ENCODE data around the gene DECR2. TPM values are rescaled to one million over a fixed set of nuclear protein-coding genes. Genes with fewer than 3 reads are reported as not detected.

DECR2 gene
- total and polyA plus RNA-seq, 12 donors, result 7.0 to 26.0 (median 11.6) TPM

DNA sequence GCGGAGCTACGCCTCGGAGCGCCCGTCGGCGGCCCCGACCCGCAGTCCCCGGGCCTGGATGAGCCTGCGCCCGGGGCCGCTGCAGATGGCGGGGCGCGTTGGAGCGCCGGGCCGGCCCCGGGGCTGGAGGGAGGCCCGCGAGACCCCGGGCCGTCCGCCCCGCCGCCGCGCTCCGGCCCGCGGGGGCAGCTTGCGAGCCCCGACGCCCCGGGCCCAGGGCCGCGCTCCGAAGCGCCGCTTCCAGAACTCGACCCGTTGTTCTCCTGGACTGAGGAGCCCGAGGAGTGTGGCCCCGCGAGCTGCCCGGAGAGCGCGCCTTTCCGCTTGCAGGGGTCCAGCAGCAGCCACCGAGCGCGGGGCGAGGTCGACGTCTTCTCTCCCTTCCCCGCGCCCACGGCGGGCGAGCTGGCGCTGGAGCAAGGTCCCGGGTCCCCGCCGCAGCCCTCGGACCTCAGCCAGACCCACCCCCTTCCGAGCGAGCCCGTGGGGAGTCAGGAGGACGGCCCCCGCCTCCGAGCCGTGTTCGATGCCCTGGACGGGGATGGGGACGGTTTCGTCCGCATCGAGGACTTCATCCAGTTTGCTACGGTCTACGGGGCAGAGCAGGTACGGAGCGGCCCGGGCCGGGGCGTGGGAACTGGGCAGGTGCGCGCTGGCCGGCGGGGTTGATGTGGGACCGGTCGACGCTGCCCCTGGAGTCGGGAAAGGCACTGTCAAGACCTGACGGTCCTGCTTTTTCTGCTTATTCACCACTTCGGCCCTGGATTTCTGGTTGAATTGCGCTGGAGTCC lies 24.6 kb downstream of the DECR2 start:
- peaks cover 0 to 59% (median 37%) of the 10 kb centered on the region in 9 donors for H3K4me1 ChIP-seq
- intact Hi-C loops (cut with DNase I), result loop anchor here in 4 of 10 donors (5.0 to 10.0 kb wide), 4 partner anchors 46 to 158 kb away; partner anchors contain the start of gene CAPN15 (in 1 of the 4)

DNA sequence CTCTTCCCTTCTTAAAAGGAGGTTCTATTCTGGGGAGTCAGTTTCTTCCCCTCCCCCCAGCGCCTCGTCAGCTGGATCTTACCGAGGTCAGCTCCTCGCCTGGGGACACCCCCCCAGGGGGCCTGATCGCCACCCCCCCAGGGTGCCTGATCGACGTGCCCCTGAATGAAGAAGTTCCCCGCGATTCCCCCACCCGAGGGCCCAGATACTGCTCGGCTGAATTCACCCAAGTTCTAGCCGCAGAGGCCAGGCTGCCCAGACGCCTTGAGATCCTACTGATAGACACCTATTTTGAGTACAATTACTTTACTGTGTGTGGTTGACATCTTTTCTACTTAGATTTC lies 25.2 kb downstream of the DECR2 start:
- 8 to 12% methylated on average over 13 of the region's 13 CpGs for WGBS, 2 donors
- H3K36me3 ChIP-seq, result peaks cover 0 to 8% (median 0%) of the 10 kb centered on the region in 9 donors
- ATAC-seq (no peak), DNase-seq (no peak)
- TF ChIP-seq, protein P1, sequence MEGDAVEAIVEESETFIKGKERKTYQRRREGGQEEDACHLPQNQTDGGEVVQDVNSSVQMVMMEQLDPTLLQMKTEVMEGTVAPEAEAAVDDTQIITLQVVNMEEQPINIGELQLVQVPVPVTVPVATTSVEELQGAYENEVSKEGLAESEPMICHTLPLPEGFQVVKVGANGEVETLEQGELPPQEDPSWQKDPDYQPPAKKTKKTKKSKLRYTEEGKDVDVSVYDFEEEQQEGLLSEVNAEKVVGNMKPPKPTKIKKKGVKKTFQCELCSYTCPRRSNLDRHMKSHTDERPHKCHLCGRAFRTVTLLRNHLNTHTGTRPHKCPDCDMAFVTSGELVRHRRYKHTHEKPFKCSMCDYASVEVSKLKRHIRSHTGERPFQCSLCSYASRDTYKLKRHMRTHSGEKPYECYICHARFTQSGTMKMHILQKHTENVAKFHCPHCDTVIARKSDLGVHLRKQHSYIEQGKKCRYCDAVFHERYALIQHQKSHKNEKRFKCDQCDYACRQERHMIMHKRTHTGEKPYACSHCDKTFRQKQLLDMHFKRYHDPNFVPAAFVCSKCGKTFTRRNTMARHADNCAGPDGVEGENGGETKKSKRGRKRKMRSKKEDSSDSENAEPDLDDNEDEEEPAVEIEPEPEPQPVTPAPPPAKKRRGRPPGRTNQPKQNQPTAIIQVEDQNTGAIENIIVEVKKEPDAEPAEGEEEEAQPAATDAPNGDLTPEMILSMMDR (IDR thresholded peaks at IDR 0.05), result no peak
- peaks cover 0 to 6% (median 0%) of the 10 kb centered on the region in 7 donors for H3K27me3 ChIP-seq
- intact Hi-C loops (cut with DNase I), result loop anchor here in 4 of 10 donors (5.0 to 10.0 kb wide), 4 partner anchors 45 to 158 kb away; partner anchors contain the start of gene CAPN15 (in 1 of the 4)
- peak overlapping the region; percentile 52 to 82 (median 74) for H3K4me3 ChIP-seq
- H3K4me1 ChIP-seq, result peaks cover 0 to 59% (median 37%) of the 10 kb centered on the region in 9 donors
- H3K9me3 ChIP-seq, result no peaks in the 10 kb centered on the region
- H3K27ac ChIP-seq, result peak overlapping the region in 6 of 10 donors; percentile 7 to 66 (median 47)

More for the DNA sequence above, 24.6 kb downstream of the DECR2 start:
- H3K27ac ChIP-seq, result peak overlapping the region in 7 of 10 donors; percentile 7 to 91 (median 50)
- WGBS, 2 donors, result 0 to 1% methylated on average over 67 to 96 of the region's 97 CpGs
- ATAC-seq, result no peak
- H3K27me3 ChIP-seq, result peaks cover 0 to 6% (median 0%) of the 10 kb centered on the region in 7 donors
- no peaks in the 10 kb centered on the region for H3K9me3 ChIP-seq
- peak overlapping the region; percentile 52 to 82 (median 74) for H3K4me3 ChIP-seq
- peaks cover 0 to 8% (median 0%) of the 10 kb centered on the region in 9 donors for H3K36me3 ChIP-seq
- DNase-seq, result peak; percentile 14 to 29
- TF ChIP-seq, protein P1 (IDR thresholded peaks at IDR 0.05), result no peak

DNA sequence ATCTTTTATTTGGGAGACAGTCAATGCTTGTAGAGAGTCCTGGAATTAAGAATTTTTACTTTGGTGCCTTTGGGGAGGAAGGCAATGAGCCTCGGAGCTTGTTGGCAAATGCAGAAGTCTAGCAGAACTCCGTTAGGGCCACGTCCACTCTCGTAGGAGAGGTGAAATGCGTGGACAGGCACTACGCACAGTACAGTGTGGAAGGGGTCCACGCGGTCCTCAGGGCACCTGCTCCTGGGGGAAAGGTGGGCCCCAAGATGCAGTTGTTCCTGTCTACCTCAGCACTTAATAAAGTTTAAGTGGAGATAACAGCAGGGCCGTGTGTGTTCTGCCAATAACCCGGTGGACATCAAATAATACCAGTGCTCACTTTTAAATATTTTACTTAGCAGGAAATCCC lies 25.6 kb downstream of the DECR2 start:
- peaks cover 0 to 6% (median 0%) of the 10 kb centered on the region in 7 donors for H3K27me3 ChIP-seq
- peak overlapping the region in 9 of 10 donors; percentile 52 to 82 (median 75) for H3K4me3 ChIP-seq
- ATAC-seq (no peak), DNase-seq (no peak)
- WGBS, 2 donors, result 42 to 51% methylated on average over 10 of the region's 10 CpGs
- peaks cover 0 to 59% (median 37%) of the 10 kb centered on the region in 9 donors for H3K4me1 ChIP-seq
- intact Hi-C loops (cut with DNase I), result loop anchor here in 4 of 10 donors (5.0 to 10.0 kb wide), 4 partner anchors 45 to 158 kb away; partner anchors contain the start of gene CAPN15 (in 1 of the 4)
- H3K27ac ChIP-seq, result peak overlapping the region in 2 of 10 donors; percentile 7 to 43
- TF ChIP-seq, protein P1 (IDR thresholded peaks at IDR 0.05), result no peak
- no peaks in the 10 kb centered on the region for H3K9me3 ChIP-seq
- peaks cover 0 to 8% (median 0%) of the 10 kb centered on the region in 9 donors for H3K36me3 ChIP-seq

DNA sequence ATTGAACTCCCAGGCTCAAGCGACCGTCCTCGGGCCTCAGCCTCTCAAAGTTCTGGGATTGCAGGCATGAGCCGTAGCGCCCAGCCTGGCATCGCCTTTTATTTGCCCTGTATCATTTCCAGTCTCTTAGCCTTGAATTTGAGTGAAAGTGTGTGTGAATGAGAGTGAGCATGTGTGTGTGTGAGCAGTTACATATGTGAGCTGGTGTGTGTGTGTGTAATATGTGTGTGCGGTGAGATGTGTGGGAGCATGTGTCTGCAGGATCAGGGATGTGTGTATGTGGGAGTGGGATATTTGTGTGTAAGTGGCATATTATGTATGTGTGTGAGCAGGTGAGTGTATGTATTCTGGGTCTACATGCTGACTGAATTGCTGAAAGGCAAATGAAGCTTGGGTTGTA lies 29.2 kb downstream of the DECR2 start:
- intact Hi-C loops (cut with DNase I), result loop anchor here in 1 of 10 donors (1.0 kb wide), 1 partner anchor 35 kb away; no protein-coding TSS in a partner anchor
- H3K36me3 ChIP-seq, result peaks cover 0 to 29% (median 0%) of the 10 kb centered on the region in 9 donors
- no peak for ATAC-seq
- H3K4me1 ChIP-seq, result peaks cover 0 to 39% (median 22%) of the 10 kb centered on the region in 9 donors
- peaks cover 0 to 6% (median 0%) of the 10 kb centered on the region in 7 donors for H3K27me3 ChIP-seq
- H3K4me3 ChIP-seq, result no peak overlapping the region
- no peak for DNase-seq
- no peaks in the 10 kb centered on the region for H3K9me3 ChIP-seq
- TF ChIP-seq, protein P1 (IDR thresholded peaks at IDR 0.05), result no peak
- 97 to 99% methylated on average over 7 of the region's 7 CpGs for WGBS, 2 donors
- no peak overlapping the region for H3K27ac ChIP-seq

Data from heart right ventricle (tissue), 16 donors.